Fibroblast of skin of scalp (primary cell): ENCODE results near the gene SNRNP40. TPM values are rescaled to one million over a fixed set of nuclear protein-coding genes. Genes with fewer than 3 reads are reported as not detected.
"Not testable (repeated sequence)": the region's sequence is repeated elsewhere in the genome, so short reads cannot be mapped to it uniquely, and the experiment has no call there.

Source experiments
- DNase-seq: peaks from one replicate; pipeline ENCODE4 v3.0.0-alpha.2; 2013
- polyA plus RNA-seq, 2 experiments: library from polyadenylated mRNA; unstranded; fragments of 120-200 nt; gene quantifications; one replicate each; pipeline ENCODE4 v1.2.1, GENCODE V29; 2013; ENCODE audit not compliant: insufficient read length in 2 of 2

The SNRNP40 gene
- polyA plus RNA-seq (2013, experiment 1 of 2; ENCODE audit: insufficient read length): 43.9 TPM
- polyA plus RNA-seq (2013, experiment 2 of 2; ENCODE audit: insufficient read length): 44.1 TPM

GRCh38 chr1:31296486-31297276 lies at the start of gene SNRNP40, which contains the start of gene ZCCHC17:
SNRNP40 (minus strand) TSS chr1:31296788; CDS start chr1:31296751, 37 bp downstream.
ZCCHC17 (plus strand) TSS chr1:31297032; CDS start chr1:31310099, 13,067 bp downstream.
- DNase-seq: peak; percentile 99

GRCh38 chr1:31345635-31346034 lies 49.0 kb upstream of the SNRNP40 start:
- no peak for DNase-seq

GRCh38 chr1:31344503-31344902 lies 47.9 kb upstream of the SNRNP40 start:
- no peak for DNase-seq

GRCh38 chr1:31336687-31337467 lies 40.3 kb upstream of the SNRNP40 start:
- DNase-seq: no peak

GRCh38 chr1:31335007-31335406 lies 38.4 kb upstream of the SNRNP40 start:
- peak; percentile 44 for DNase-seq

GRCh38 chr1:31327381-31327780 lies 30.8 kb upstream of the SNRNP40 start:
- peak; percentile 54 for DNase-seq

- no peak for DNase-seq
These were observed 29.9 kb upstream of the SNRNP40 start for GRCh38 chr1:31326461-31326860.

GRCh38 chr1:31324992-31325391 lies 28.4 kb upstream of the SNRNP40 start:
- DNase-seq: no peak

- no peak for DNase-seq
These were observed 27.5 kb upstream of the SNRNP40 start for GRCh38 chr1:31324093-31324492.

GRCh38 chr1:31318146-31318545 lies 21.6 kb upstream of the SNRNP40 start:
- DNase-seq: no peak

- DNase-seq: no peak
These were observed 19.3 kb upstream of the SNRNP40 start for GRCh38 chr1:31315902-31316301.

- DNase-seq: peak; percentile 14
These were observed 13.6 kb upstream of the SNRNP40 start for GRCh38 chr1:31310198-31310597.

GRCh38 chr1:31308036-31308435 lies 11.4 kb upstream of the SNRNP40 start:
- DNase-seq: no peak

GRCh38 chr1:31306278-31306677 lies 9.7 kb upstream of the SNRNP40 start:
- peak; percentile 94 for DNase-seq

- DNase-seq: peak; percentile 55
These were observed 6.3 kb upstream of the SNRNP40 start for GRCh38 chr1:31302709-31303441.

GRCh38 chr1:31300193-31300592 lies 3.6 kb upstream of the SNRNP40 start:
- no peak for DNase-seq

- DNase-seq: no peak
These were observed 2.8 kb upstream of the SNRNP40 start for GRCh38 chr1:31299365-31299764.

- peak; percentile 14 for DNase-seq
These were observed 974 bp upstream of the SNRNP40 start for GRCh38 chr1:31297277-31298247.

GRCh38 chr1:31295874-31296485 lies 608 bp downstream of the SNRNP40 start:
- no peak for DNase-seq

GRCh38 chr1:31289021-31289420 lies 7.6 kb downstream of the SNRNP40 start:
- DNase-seq: no peak

GRCh38 chr1:31287791-31288190 lies 8.8 kb downstream of the SNRNP40 start:
- DNase-seq: not testable (repeated sequence)
